GM13977 (cell line): ENCODE data around the gene MORC4.

Source experiments
- DNase-seq: peaks from one replicate; pipeline ENCODE4 v3.0.0; 2012; ENCODE audit warnings: low spot score
- CTCF ChIP-seq: IDR thresholded peaks from 2 replicates; pipeline ENCODE4 v1.5.1; 2012; ENCODE audit warnings: mild to moderate bottlenecking, control low read depth; ENCODE audit not compliant: insufficient read depth; ENCODE audit errors: extremely low read depth, missing control alignments
- in situ Hi-C: fragments of 300-500 bp; cut with MboI; formaldehyde crosslinking; loops from one replicate; pipeline ENCODE4 v1.12.0; 2022; ENCODE audit warnings: low sequenced_read_pairs, low pct_unique_long_range_greater_than_20kb, mixed read lengths, inconsistent platforms; ENCODE audit not compliant: unreplicated experiment

MORC4 gene

GRCh38 chrX:106955004-106955772, 44.8 kb downstream of the MORC4 start:
- no peak for DNase-seq
- in situ Hi-C loops, result no loop called here
- TF ChIP-seq CTCF, result no peak

DNA sequence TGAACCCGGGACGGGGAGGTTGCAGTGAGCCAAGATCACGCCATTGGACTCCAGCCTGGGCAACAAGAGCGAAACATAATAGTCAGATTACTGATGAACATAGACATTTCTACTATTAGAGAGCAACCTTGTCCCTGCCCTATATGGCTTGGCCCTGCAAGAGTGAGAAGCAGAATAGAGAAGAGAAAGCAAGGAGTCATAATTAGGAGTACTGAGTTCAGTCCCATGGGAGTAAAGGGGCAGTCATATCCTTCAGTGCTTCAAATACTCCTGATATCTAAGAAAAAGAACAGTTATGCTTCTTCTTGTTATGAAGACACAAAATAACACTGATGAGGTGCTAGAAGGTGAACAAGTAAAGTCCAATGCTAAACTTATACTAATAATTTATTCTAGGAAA, 46.0 kb downstream of the MORC4 start:
- no peak for DNase-seq
- in situ Hi-C loops, result no loop called here
- no peak for TF ChIP-seq CTCF

DNA sequence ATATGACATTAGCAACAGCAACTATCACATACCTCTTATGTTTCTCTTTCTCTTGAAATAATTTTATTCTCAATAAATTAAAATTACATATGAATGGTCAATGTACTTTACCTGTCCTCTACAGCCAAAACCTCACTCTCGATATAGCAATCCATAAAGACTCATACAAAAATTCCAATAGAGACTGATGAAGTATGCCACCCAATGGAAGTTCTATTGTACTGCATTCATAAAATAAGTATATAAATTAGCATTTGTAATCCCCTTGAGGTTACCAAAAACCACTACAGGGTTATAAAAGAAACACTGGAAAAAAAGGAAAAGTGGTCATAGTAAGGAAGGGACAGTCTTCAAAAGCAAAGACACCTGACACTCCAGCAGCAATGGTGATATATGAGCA, 47.0 kb downstream of the MORC4 start:
- DNase-seq, result no peak
- in situ Hi-C loops, result no loop called here
- peak; percentile 14 for TF ChIP-seq CTCF

- no peak for TF ChIP-seq CTCF
- in situ Hi-C loops, result no loop called here
Observed at GRCh38 chrX:106952538-106952937, 47.5 kb downstream of the MORC4 start.

DNA sequence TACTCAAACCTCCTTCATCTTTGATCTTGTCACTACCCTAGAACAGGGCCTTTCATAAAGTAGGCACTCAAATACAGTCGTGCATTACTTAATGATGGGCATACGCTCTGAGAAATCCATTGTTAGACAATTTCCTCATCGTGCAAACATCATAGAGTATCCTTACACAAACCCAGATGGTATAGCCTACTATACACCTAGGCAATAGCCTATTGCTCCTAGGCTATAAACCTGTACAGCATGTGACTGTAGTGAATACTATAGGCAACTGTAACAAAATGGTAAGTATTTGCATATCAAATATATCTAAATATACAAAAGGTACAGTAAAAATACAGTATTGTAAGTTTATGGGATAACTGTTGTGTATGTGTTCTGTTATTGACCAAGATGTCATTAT, 47.9 kb downstream of the MORC4 start:
- TF ChIP-seq CTCF, result no peak
- no peak for DNase-seq
- in situ Hi-C loops, result no loop called here

More at GRCh38 chrX:106952538-106952937, 47.5 kb downstream of the MORC4 start:
- no peak for DNase-seq

DNA sequence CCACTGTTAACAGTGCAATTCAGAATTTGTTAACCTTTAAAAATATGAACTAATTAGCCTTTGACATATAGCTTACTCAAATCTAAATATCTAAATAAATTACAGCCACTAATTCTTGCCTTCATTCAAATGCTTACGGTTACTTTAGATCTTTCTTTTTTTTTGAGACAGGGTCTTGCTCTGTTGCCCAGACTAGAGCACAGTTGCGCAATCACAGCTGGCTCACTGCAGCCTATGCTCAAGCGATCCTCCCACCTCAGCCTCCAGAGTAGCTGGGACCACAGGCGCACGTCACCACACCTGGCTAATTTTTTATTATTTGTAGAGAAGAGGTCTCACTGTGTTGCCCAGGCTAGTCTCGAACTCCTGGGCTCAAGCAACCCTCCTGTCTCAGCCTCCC, 48.8 kb downstream of the MORC4 start:
- DNase-seq, result no peak
- TF ChIP-seq CTCF, result no peak
- in situ Hi-C loops, result no loop called here
